Measurements from ENCODE around the gene NPDC1. TPM values are rescaled to one million over a fixed set of nuclear protein-coding genes. Genes with fewer than 3 reads are reported as not detected.

Gene NPDC1
- total RNA-seq, 1 experiment from 2014 or later = 0.51 TPM

DNA sequence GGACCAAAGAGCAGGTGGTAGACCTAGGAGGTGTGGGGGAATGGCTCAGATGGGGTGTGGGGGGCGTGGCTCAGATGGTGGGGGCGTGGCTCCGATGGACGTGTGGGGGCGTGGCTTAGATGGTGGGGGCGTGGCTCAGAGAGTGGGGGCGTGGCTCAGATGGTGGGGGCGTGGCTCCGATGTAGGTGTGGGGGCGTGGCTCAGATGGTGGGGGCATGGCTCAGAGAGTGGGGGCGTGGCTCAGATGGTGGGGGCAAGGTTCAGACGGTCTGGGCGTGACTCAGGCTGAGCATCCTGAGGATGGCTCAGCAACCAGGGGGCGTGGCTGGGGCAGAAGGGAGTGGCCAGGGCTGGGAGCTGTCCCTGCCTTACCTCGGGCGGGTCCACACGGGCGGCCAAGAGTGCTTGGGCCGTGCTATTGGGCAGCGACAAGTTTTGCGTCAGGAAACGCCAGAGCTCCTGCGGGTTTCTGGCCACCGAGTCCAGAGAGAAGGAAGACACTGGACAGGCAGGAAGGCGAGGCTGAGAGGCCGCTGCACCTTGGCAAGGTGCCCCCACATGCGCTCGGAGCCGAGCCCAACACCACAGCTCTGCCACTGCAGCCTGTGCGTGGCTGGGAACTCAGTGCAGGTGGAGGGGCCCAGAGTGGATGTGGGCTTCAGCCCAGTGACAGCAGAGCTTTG lies 23.9 kb downstream of the NPDC1 start:
- H3K27ac ChIP-seq = no peak overlapping the region
- peak; percentile 67 to 75 for DNase-seq
- peaks cover 9% of the 10 kb centered on the region for H3K27me3 ChIP-seq
- H3K36me3 ChIP-seq = no peaks in the 10 kb centered on the region
- peaks cover 30% of the 10 kb centered on the region for H3K4me1 ChIP-seq
- no peaks in the 10 kb centered on the region for H3K9me3 ChIP-seq (replicated peaks)
- no peak overlapping the region for H3K4me3 ChIP-seq

DNA sequence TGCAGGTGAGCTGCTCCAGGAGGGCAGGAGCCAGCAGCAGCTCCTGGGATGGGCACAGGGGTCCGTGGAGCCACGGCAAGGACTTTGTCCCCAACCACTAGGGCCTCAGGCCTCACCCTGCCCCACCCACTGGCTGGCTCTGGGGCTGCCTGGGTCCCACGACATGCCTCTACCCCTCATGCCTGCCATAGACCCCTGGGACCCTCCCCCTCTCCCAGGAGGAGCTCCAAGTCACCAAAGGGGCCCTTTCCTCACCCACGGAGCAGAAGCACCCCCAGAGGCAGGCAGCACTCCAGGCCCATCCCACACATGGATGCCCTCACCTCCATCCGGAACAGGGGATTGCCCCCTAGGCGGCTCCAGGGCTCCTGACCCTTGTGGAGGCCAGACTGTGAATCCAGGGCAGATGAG lies 24.4 kb downstream of the NPDC1 start:
- H3K27ac ChIP-seq = no peak overlapping the region
- peaks cover 30% of the 10 kb centered on the region for H3K4me1 ChIP-seq
- peaks cover 7% of the 10 kb centered on the region for H3K27me3 ChIP-seq
- no peak for DNase-seq
- H3K9me3 ChIP-seq (replicated peaks) = no peaks in the 10 kb centered on the region
- H3K36me3 ChIP-seq = no peaks in the 10 kb centered on the region
- H3K4me3 ChIP-seq = no peak overlapping the region

DNA sequence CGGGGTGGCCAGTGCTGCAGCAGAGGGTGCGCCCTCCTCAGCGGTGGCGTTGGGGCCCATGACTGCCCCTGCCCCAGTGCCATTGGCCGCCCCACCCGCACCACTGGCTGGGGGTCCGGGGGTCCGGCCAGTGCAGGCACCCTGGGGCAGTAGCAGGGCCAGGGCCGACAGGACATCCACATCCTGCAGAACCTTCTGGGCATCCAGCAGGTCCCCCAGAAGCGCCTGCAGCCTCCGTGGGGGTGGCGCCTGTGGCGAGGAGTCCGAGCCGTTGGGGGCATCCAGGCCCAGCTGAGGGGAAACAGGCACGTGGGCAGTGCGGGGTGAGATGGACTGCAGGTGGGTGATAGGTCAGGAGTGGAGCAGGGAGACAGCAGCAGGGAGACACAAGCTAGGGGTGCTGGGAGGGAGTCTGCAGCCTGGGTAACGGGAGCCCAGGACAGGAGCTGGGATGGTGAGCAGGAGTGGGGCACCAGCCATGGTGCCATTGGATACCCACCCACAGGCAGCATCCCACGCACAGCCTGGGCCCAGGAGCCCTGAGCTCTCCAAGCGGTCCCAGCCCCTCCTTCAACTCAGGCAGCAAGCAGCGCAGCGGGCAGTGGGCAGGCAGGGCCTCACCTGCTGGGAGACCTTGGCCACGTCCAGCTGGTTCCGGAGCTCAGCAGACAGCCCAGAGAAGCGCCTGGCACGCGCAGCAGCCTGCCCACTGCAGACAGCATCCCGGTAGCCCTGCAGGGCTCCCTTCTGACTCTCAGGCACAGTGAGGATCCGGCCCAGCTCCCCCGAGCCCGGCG lies 25.0 kb downstream of the NPDC1 start:
- no peaks in the 10 kb centered on the region for H3K9me3 ChIP-seq (replicated peaks)
- H3K27ac ChIP-seq = no peak overlapping the region
- no peak overlapping the region for H3K4me3 ChIP-seq
- no peaks in the 10 kb centered on the region for H3K36me3 ChIP-seq
- no peak for DNase-seq
- peaks cover 28% of the 10 kb centered on the region for H3K4me1 ChIP-seq
- H3K27me3 ChIP-seq = peaks cover 5% of the 10 kb centered on the region

DNA sequence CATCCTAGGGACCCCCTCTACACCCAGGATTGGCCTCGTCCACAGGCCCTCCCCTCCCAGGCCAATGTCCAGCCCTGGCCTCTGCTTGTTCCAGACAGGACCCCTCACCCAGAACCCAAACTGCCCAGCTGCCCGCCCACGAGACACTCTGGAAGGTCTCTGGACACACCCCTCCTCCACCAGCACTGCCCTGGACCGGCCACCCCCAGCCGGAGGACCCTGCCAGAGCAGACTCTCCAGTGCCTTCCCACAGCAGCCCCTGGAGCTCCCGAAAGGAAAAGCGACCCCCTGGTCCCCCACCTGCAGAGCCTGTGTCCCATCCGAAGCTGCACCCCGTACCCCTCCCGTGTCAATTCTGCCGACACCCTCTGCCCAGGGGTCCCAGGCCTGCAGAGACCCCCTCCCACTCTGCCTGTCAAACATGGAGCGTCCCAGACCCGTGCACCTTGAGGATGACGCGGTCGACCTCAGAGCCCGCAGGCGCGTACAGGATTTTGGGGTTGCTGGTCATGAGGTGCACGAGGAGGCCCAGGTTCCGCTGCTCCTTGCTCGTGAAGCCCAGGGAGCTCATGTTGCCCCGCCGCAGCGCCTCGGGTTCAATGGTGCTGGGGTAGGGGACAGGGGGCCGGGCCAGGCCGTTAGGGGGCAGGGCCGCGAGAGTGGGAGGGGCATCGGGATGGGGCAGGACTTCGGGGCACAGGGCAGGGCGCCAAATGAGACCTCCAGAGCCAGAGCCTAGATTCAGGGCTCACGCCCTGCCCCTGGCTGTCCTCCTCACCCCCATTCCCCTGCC lies 25.9 kb downstream of the NPDC1 start:
- Histone ChIP-seq H3K4me1 (peaks cover 19% of the 10 kb centered on the region), H3K36me3 (no peaks in the 10 kb centered on the region), H3K9me3 (replicated peaks) (no peaks in the 10 kb centered on the region), H3K4me3 (no peak overlapping the region), H3K27ac (no peak overlapping the region), H3K27me3 (no peaks in the 10 kb centered on the region)
- DNase-seq = no peak

DNA sequence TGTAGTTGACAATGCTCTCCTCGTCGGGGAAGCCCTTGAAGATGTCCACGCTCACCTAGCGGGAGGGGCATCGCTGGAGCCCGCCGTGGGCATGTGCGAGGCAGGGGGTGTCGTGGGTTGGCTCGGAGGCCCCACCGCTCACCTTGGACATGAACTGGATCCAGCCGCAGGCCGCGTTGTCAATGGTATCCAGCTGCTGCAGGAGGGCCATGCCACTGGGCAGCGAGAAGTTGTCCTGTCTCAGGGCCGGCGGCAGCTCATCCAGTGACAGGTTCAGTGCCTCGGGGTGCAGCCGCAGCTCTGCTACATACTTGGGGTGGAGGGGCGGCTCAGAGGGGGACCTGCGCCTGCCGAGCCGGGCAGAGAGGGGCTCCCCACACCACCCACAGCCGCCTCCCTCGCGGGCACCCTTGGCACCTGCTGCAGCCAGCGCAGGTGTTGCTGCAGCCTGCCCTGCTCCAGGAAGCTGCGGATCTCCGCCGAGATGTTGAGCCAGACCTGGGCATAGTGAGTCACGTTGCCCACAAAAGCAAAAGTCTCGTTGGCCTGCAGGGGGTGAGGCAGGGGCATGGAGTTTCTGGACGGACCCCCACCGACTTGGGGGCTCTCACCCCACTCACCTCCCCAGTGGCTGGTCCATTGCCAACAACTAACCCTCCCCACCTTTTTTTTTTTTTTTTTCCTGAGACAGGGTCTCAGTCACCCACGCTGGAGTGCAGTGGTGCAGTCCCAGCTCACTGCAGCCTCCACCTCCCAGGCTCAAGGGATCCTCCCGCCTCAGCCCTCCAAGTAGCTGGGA lies 27.0 kb downstream of the NPDC1 start:
- no peak for DNase-seq
- Histone ChIP-seq H3K4me3 (no peak overlapping the region), H3K9me3 (replicated peaks) (no peaks in the 10 kb centered on the region), H3K27ac (no peak overlapping the region), H3K4me1 (peaks cover 12% of the 10 kb centered on the region), H3K36me3 (no peaks in the 10 kb centered on the region), H3K27me3 (no peaks in the 10 kb centered on the region)

DNA sequence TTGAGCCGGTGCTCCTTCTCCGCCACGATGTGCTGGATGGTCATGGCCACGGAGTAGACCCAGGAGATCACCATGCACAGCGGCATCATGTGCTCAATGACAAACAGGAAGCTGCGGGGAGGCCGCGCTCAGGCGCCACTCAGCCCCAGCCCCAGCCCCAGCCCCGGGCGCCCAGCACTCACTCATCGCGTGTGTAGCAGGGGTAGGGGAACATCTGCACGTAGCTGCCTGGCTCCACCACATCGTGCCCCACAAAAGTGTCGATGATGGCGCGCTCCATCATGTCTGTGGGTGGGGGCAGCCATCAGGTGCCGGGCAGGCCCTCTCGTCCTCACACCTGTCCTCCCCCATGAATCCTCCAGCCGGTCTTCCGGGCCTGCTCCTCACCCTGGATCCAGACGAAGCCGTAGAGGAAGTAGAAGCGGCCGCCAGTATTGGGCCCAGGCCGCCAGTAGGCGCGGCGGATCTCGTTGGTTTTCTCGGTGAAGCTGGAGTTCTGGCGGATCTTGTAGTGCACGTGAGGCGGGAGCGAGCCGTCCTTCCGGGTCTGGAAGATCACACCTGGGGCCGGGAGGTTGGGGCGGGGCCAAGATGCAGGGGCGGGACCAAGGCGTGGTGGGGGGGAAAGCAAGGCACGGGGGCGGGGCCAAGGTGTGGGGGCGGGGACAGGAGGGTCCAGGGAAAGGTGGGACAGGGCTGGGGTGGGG lies 28.0 kb downstream of the NPDC1 start:
- H3K27me3 ChIP-seq = no peaks in the 10 kb centered on the region
- H3K36me3 ChIP-seq = no peaks in the 10 kb centered on the region
- no peak overlapping the region for H3K27ac ChIP-seq
- H3K9me3 ChIP-seq (replicated peaks) = no peaks in the 10 kb centered on the region
- H3K4me3 ChIP-seq = no peak overlapping the region
- H3K4me1 ChIP-seq = peaks cover 2% of the 10 kb centered on the region
- DNase-seq = no peak

DNA sequence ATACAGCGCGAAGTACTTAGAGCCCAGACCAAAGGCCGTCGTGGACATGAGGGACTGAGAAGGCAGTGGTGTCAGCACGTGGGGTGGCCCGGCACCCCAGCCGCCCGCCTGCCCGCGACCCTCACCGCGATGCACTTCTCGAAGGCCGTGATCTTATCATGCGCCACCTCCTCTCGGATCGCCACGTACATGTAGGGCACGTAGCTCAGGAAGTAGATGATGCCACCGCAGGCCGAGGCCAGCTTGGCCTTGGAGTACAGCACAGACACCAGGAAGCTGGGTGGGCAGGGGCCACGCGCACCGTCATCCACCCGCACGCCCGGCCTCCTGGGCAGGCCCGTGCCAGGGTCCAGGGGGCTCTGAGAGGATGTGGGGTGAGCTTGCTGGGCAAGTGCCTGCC lies 28.9 kb downstream of the NPDC1 start:
- H3K27ac ChIP-seq = no peak overlapping the region
- H3K36me3 ChIP-seq = no peaks in the 10 kb centered on the region
- DNase-seq = no peak
- H3K4me1 ChIP-seq = no peaks in the 10 kb centered on the region
- no peak overlapping the region for H3K4me3 ChIP-seq
- H3K27me3 ChIP-seq = no peaks in the 10 kb centered on the region
- no peaks in the 10 kb centered on the region for H3K9me3 ChIP-seq (replicated peaks)

DNA sequence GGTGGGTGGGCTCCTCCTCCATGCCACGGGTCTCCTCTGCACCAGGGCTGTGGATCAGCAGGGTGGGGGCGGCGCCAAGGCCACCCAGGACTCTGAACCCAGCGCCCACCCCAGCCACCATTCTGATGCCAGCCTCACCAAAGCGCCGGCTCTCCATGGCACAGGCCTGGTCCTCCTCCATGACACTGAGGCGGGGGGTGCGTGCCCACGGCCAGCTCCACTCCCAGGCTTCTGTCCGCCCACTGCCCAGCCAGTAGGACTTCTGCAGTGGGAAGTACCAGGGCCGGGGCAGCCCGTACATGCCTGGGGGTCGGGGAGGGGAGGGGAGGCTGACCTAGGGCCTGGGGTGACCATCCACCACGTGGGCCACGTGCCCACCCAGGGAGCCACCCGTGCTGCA lies 29.5 kb downstream of the NPDC1 start:
- DNase-seq = no peak
- H3K4me1 ChIP-seq = no peaks in the 10 kb centered on the region
- H3K27me3 ChIP-seq = no peaks in the 10 kb centered on the region
- no peaks in the 10 kb centered on the region for H3K9me3 ChIP-seq (replicated peaks)
- H3K36me3 ChIP-seq = no peaks in the 10 kb centered on the region
- no peak overlapping the region for H3K27ac ChIP-seq
- no peak overlapping the region for H3K4me3 ChIP-seq

DNA sequence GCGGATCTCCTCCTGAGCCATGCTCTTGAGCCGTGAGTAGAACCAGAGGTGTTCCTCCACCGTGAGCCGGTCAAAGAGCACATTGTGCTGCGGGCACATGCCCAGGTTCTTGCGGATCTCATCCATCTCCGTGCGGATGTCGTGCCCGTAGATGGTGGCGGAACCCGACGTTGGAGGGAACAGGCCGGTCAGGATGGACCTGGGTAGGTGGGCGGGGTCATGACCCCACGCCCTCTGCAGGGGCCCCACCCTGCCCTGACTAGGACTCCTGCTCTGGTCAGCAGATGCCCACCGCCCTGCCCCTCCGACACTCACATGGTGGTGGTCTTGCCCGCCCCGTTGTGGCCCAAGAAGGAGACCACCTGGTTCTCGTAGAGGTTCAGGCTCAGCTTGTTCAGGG lies 30.0 kb downstream of the NPDC1 start:
- DNase-seq = no peak
- Histone ChIP-seq H3K4me1 (no peaks in the 10 kb centered on the region), H3K4me3 (no peak overlapping the region), H3K9me3 (replicated peaks) (no peaks in the 10 kb centered on the region), H3K36me3 (no peaks in the 10 kb centered on the region), H3K27ac (no peak overlapping the region), H3K27me3 (no peaks in the 10 kb centered on the region)

DNA sequence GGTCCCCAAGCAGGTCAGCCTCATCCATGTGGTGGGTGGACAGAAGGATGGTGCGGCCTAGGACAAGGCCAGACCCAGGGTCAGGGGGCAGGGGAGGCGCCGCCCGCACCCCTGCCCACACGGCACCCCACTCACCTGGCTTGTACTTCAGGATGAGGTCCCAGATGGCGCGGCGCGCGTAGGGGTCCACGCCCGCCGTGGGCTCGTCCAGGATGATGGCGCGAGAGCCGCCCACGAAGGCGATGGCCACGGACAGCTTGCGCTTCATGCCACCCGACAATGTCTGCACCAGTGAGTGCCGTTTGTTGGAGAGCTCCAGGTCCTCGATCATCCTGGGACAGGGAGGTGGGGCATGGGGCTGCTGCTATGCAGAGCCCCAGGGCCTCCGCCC lies 30.4 kb downstream of the NPDC1 start:
- Histone ChIP-seq H3K4me3 (no peak overlapping the region), H3K27me3 (no peaks in the 10 kb centered on the region), H3K4me1 (no peaks in the 10 kb centered on the region), H3K36me3 (no peaks in the 10 kb centered on the region), H3K9me3 (replicated peaks) (no peaks in the 10 kb centered on the region), H3K27ac (no peak overlapping the region)
- DNase-seq = no peak

DNA sequence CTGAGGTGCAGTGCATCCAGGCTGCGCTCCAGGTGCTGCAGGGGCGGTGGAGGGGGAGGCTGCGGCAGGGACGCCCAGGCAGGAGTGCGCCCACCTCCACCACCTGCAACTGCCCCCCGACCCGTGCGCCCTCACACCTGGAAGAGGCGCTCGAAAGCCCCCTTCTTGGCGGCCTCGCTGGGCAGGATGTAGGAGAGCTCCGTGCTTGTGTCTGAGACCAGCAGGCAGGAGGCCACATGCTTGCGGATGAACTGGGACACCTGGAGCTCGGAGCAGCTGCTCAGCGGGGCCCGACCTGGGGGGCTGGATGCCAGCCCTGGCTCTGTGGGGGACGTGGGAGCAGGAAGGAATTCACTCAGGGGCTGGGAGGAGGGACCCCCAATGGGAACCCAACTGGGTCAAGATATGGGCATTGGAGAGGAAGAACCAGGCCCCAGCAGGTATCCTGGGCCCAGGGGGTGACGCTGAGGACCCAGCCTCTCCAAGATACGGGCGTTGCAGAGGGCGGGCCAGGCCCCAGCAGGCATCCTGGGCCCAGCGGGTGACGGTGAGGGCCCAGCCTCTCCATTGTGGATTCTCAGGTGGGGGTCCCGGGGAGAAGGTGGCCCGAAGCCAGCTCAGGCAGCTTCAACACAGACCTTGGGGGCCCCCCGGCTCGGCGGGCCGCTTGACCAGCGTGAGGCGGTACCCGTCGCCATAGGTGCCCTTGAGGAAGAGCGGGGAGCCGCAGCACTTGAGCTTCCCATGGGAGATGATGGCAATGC lies 31.0 kb downstream of the NPDC1 start:
- Histone ChIP-seq H3K4me1 (no peaks in the 10 kb centered on the region), H3K27ac (no peak overlapping the region), H3K27me3 (no peaks in the 10 kb centered on the region), H3K4me3 (no peak overlapping the region), H3K9me3 (replicated peaks) (no peaks in the 10 kb centered on the region), H3K36me3 (no peaks in the 10 kb centered on the region)
- no peak for DNase-seq

DNA sequence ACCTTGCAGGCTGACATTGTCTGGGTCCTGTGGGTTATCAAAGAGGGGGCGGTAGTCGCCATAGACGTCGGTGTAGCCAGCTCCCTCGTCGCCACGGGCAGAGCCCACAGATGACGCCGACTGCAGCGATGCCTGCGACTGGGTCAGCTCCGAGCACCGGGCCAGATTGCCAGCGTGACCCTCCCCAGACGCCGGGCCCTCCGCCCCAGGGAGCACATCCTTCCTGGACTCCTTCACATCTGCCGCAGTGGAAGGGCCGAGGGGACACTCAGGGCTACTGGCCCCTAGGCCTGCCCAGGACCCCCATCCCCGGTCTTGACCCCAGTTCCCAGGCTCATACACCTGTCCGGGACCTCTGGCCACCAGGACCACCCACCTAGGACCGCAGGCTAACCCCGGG lies 31.8 kb downstream of the NPDC1 start:
- Histone ChIP-seq H3K4me3 (no peak overlapping the region), H3K4me1 (no peaks in the 10 kb centered on the region), H3K36me3 (no peaks in the 10 kb centered on the region), H3K9me3 (replicated peaks) (no peaks in the 10 kb centered on the region), H3K27ac (no peak overlapping the region), H3K27me3 (no peaks in the 10 kb centered on the region)
- no peak for DNase-seq

DNA sequence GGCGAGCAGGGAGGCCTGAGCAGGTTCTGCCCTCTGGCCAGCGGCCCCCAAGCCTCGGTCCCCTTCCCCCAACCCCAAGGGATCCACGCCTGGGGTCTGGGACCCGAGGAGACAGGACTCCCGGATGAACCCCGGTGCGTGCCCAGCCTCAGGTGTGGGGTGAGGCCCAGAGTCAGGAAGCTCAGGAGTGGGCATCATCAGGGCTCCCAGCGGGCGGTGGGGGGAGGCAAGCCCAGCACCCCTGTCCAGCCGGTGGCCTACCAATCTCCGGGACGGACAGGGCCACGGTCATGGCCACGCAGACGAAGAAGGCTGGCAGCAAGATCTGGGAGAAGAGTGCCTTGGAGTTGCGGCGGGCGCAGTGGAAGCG lies 32.4 kb downstream of the NPDC1 start:
- Histone ChIP-seq H3K9me3 (replicated peaks) (no peaks in the 10 kb centered on the region), H3K4me1 (no peaks in the 10 kb centered on the region), H3K4me3 (no peak overlapping the region), H3K36me3 (no peaks in the 10 kb centered on the region), H3K27ac (no peak overlapping the region), H3K27me3 (no peaks in the 10 kb centered on the region)
- no peak for DNase-seq
